ENCODE data around the gene GRID2.
A peak's percentile ranks its signal among the peaks of the same experiment; 100 is the strongest.

The GRID2 gene

GRCh38 chr4:92714640-92715039 lies 410.9 kb downstream of the GRID2 start:
- no peak for TF ChIP-seq CTCF (conservative IDR thresholded peaks at IDR 0.05)
- TF ChIP-seq ZFX (IDR thresholded peaks at IDR 0.05), result no peak
- H3K27ac ChIP-seq, result no peak overlapping the region

GRCh38 chr4:92733231-92733630 lies 429.5 kb downstream of the GRID2 start:
- TF ChIP-seq CTCF (conservative IDR thresholded peaks at IDR 0.05) (no peak), ZFX (IDR thresholded peaks at IDR 0.05) (no peak)
- no peak overlapping the region for H3K27ac ChIP-seq

- no peak overlapping the region for H3K27ac ChIP-seq
- TF ChIP-seq CTCF (conservative IDR thresholded peaks at IDR 0.05) (peak; percentile 40), ZFX (IDR thresholded peaks at IDR 0.05) (no peak)
Observed at GRCh38 chr4:92735025-92735665, 431.4 kb downstream of the GRID2 start.

- H3K27ac ChIP-seq, result no peak overlapping the region
- TF ChIP-seq ZFX (IDR thresholded peaks at IDR 0.05) (no peak), CTCF (conservative IDR thresholded peaks at IDR 0.05) (no peak)
Observed at GRCh38 chr4:92760433-92760832, 456.7 kb downstream of the GRID2 start.

GRCh38 chr4:92776080-92776479 lies 472.3 kb downstream of the GRID2 start:
- TF ChIP-seq CTCF (conservative IDR thresholded peaks at IDR 0.05) (no peak), ZFX (IDR thresholded peaks at IDR 0.05) (no peak)
- no peak overlapping the region for H3K27ac ChIP-seq

- TF ChIP-seq CTCF (conservative IDR thresholded peaks at IDR 0.05) (no peak), ZFX (IDR thresholded peaks at IDR 0.05) (no peak)
- no peak overlapping the region for H3K27ac ChIP-seq
Observed at GRCh38 chr4:92789741-92790140, 486.0 kb downstream of the GRID2 start.

GRCh38 chr4:92791871-92792440 lies 488.2 kb downstream of the GRID2 start:
- no peak for TF ChIP-seq ZFX (IDR thresholded peaks at IDR 0.05)
- TF ChIP-seq CTCF (conservative IDR thresholded peaks at IDR 0.05), result no peak
- no peak overlapping the region for H3K27ac ChIP-seq
